Measurements from ENCODE around the gene IL6ST. TPM values are rescaled to one million over a fixed set of nuclear protein-coding genes. Genes with fewer than 3 reads are reported as not detected.

Gene IL6ST
- total and polyA plus RNA-seq, 10 of the 15 experiments (the other 5 are each of a cell fraction or from before 2014, with no cell fraction given): 1.5 to 139 (median 13.0) TPM

- no peaks in the 10 kb centered on the region for H4K20me1 ChIP-seq (ENCODE audit: control insufficient read depth, insufficient read depth)
- H2AFZ ChIP-seq (ENCODE audit: control insufficient read depth, low read depth, low read length): no peak overlapping the region
- ChIA-PET CTCF (interaction anchor here (1.0 to 1.2 kb wide), 2 partner anchors 12 to 36 kb away, joined by 4 to 5 read pairs; no protein-coding TSS in a partner anchor), POLR2A (interaction anchor here (1.9 kb wide), 1 partner anchor 13 kb away, joined by 5 read pairs; no protein-coding TSS in a partner anchor), SMC1A (ENCODE audit: uncharacterized antibody, unreplicated experiment) (interaction anchor here (1.0 to 4.2 kb wide), 8 partner anchors 11 to 118 kb away, joined by 3 to 41 read pairs (median 3); no protein-coding TSS in a partner anchor), RAD21 (ENCODE audit: unreplicated experiment) (interaction anchor here (0.8 to 3.8 kb wide), 2 partner anchors 13 to 15 kb away, joined by 3 to 24 read pairs; no protein-coding TSS in a partner anchor)
- H3K36me3 ChIP-seq (ENCODE audit: control insufficient read depth in 2 of 2, insufficient read depth in 2 of 2, low read length in 1 of 2): no peaks in the 10 kb centered on the region
- H3K79me2 ChIP-seq (ENCODE audit: control insufficient read depth, insufficient read depth, low read length): no peaks in the 10 kb centered on the region
- H3K4me1 ChIP-seq (ENCODE audit: control insufficient read depth, insufficient read depth, low read length): peaks cover 19% of the 10 kb centered on the region
- in situ Hi-C loops (cut with MboI) (no loop called here), intact Hi-C loops (cut with micrococcal nuclease; ENCODE audit: unreplicated experiment) (loop anchor here (5.0 to 10.0 kb wide), 4 partner anchors 128 to 726 kb away; partner anchors contain the start of genes CDC20B and PLPP1)
- no peak overlapping the region for H3K27ac ChIP-seq (ENCODE audit: control insufficient read depth, insufficient read depth)
- H3K27me3 ChIP-seq (replicated peaks in 1 of 2; ENCODE audit: control insufficient read depth in 2 of 2, insufficient read depth in 2 of 2, low read length in 1 of 2): no peaks in the 10 kb centered on the region
- ATAC-seq: no peak
- H3K9me3 ChIP-seq (replicated peaks; ENCODE audit: control insufficient read depth, insufficient read depth, low read length): no peaks in the 10 kb centered on the region
- H3K4me3 ChIP-seq: no peak overlapping the region
- H3K4me2 ChIP-seq (ENCODE audit: control insufficient read depth, insufficient read depth): no peak overlapping the region
- no peak for TF ChIP-seq RCOR1 (conservative IDR thresholded peaks at IDR 0.05; ENCODE audit: low read depth, low read length)
- TF ChIP-seq EED (IDR thresholded peaks at IDR 0.05; ENCODE audit: low read depth): no peak
- no peak for TF ChIP-seq ZBTB4 (CRISPR knock-in tag; IDR thresholded peaks at IDR 0.05)
- TF ChIP-seq SREBF2 (IDR thresholded peaks at IDR 0.05; ENCODE audit: low read length): no peak
- TF ChIP-seq BCL11A (IDR thresholded peaks at IDR 0.05; ENCODE audit: low read depth, low read length): no peak
- no peak for TF ChIP-seq PML (IDR thresholded peaks at IDR 0.05; ENCODE audit: low read length)
- TF ChIP-seq CBX5 (IDR thresholded peaks at IDR 0.05; ENCODE audit: low read depth): no peak
- TF ChIP-seq SUPT20H (IDR thresholded peaks at IDR 0.05; ENCODE audit: borderline replicate concordance, control insufficient read depth, low read depth, low read length): no peak
- no peak for TF ChIP-seq ZNF274 (IDR thresholded peaks at IDR 0.05; ENCODE audit: insufficient read depth, insufficient read length)
- TF ChIP-seq E2F8 (IDR thresholded peaks at IDR 0.05; ENCODE audit: low read depth, partially characterized antibody): no peak
- no peak overlapping the region for H3K9ac ChIP-seq (ENCODE audit: control insufficient read depth, insufficient read depth, low read length)
- FAIRE-seq: no peak
- no peak for DNase-seq (ENCODE audit: low read depth, low spot score)
- BruUV-seq (replicated peaks): no TSS peak
Measured at GRCh38 chr5:55900776-55901175, 94.0 kb downstream of the IL6ST start.
